ENCODE data around the gene CUL4B.

CUL4B gene

DNA sequence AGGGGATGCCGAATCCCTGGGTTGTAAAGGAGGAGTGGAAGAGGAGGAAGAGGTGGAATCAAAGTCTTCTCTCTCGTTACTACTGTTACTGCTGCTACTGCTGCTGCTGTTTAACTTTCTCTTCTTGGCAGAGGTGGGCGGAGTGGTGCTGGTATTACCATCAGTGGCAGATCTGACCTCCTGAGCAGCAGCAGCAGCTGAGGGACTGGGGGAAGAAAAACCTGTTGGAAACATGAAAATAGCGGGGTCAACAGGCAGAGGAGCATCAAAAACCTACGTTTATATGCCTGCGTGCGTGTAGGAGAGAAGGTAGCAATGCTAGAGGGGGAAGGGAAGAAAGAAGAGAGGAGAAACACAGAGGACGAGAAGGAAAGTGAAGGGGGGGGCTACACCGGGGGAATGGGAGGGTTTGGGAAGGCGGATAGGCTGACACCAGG lies 339 bp downstream of the CUL4B start:
- ChIA-PET CTCF (interaction anchor here (0.9 to 1.1 kb wide), 2 partner anchors 15 to 27 kb away, joined by 3 read pairs; no protein-coding TSS in a partner anchor), POLR2A (interaction anchor here (0.6 to 2.7 kb wide), 2 partner anchors 11 to 44 kb away, joined by 4 to 6 read pairs; partner anchors contain the start of gene MCTS1)
- Histone ChIP-seq H3K4me3 (ENCODE audit: control insufficient read depth in 1 of 7, extremely low read depth in 1 of 7, insufficient read depth in 4 of 7, low read depth in 2 of 7, low read length in 6 of 7) (peak overlapping the region; percentile 67 to 93 (median 75)), H3K36me3 (ENCODE audit: control insufficient read depth in 4 of 4, insufficient read depth in 4 of 4, low read length in 3 of 4) (peaks cover 0 to 8% (median 1%) of the 10 kb centered on the region in 4 experiments), H3K9me3 (ENCODE audit: control extremely low read depth in 1 of 5, control insufficient read depth in 4 of 5, insufficient read depth in 2 of 5, low read depth in 1 of 5, low read length in 4 of 5) (no peaks in the 10 kb centered on the region), H3K27me3 (replicated peaks in 2 of 5; ENCODE audit: control insufficient read depth in 4 of 5, insufficient read depth in 5 of 5, low read length in 4 of 5) (peaks cover 0 to 11% (median 0%) of the 10 kb centered on the region in 5 experiments), H3K27ac (ENCODE audit: insufficient read depth in 1 of 2, low read depth in 1 of 2, low read length in 2 of 2, poor library complexity in 1 of 2, severe bottlenecking in 2 of 2) (peak overlapping the region; percentile 68 to 89), H3K4me1 (ENCODE audit: control extremely low read depth in 1 of 4, control insufficient read depth in 4 of 4, insufficient read depth in 4 of 4, low read length in 3 of 4) (peaks cover 11 to 22% (median 16%) of the 10 kb centered on the region in 4 experiments)
- WGBS (ENCODE audit: insufficient coverage): 29% methylated on average over 6 of the region's 10 CpGs
- peak; percentile 25 to 60 (median 42) for DNase-seq

DNA sequence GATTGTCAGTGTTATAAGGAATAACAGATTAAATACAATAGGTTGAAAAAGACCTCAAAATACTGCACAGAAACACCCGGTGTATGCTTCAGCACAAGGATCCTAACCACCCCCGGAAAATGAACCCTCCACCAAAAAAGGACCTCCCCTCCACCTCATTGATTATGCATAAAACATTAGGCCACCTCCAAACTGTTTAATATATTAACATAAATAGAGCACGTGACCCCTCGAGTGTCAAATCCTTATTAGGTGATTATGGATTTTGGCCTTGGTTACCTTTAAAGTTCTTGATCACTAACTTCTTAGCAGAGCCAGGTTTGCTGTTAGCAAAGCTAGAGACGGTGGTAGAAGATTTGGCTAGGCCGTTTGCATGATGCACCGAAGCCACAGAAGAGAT lies 958 bp downstream of the CUL4B start:
- no peak for DNase-seq
- peak overlapping the region; percentile 68 to 89 for H3K27ac ChIP-seq (ENCODE audit: insufficient read depth in 1 of 2, low read depth in 1 of 2, low read length in 2 of 2, poor library complexity in 1 of 2, severe bottlenecking in 2 of 2)
- peaks cover 0 to 11% (median 0%) of the 10 kb centered on the region in 5 experiments for H3K27me3 ChIP-seq (replicated peaks in 2 of 5; ENCODE audit: control insufficient read depth in 4 of 5, insufficient read depth in 5 of 5, low read length in 4 of 5)
- peaks cover 0 to 9% (median 1%) of the 10 kb centered on the region in 4 experiments for H3K36me3 ChIP-seq (ENCODE audit: control insufficient read depth in 4 of 4, insufficient read depth in 4 of 4, low read length in 3 of 4)
- no peaks in the 10 kb centered on the region for H3K9me3 ChIP-seq (ENCODE audit: control extremely low read depth in 1 of 5, control insufficient read depth in 4 of 5, insufficient read depth in 2 of 5, low read depth in 1 of 5, low read length in 4 of 5)
- peak overlapping the region in 6 of 7 experiments; percentile 67 to 93 (median 76) for H3K4me3 ChIP-seq (ENCODE audit: control insufficient read depth in 1 of 7, extremely low read depth in 1 of 7, insufficient read depth in 4 of 7, low read depth in 2 of 7, low read length in 6 of 7)
- WGBS (ENCODE audit: insufficient coverage): no CpG with 5 or more reads among the region's 7 CpGs
- CTCF ChIA-PET: interaction anchor here (0.9 to 1.1 kb wide), 2 partner anchors 15 to 27 kb away, joined by 3 read pairs; no protein-coding TSS in a partner anchor
- POLR2A ChIA-PET: interaction anchor here (2.7 kb wide), 1 partner anchor 44 kb away, joined by 6 read pairs; the partner anchor contains the start of gene MCTS1
- H3K4me1 ChIP-seq (ENCODE audit: control extremely low read depth in 1 of 4, control insufficient read depth in 4 of 4, insufficient read depth in 4 of 4, low read length in 3 of 4): peaks cover 11 to 22% (median 16%) of the 10 kb centered on the region in 4 experiments

DNA sequence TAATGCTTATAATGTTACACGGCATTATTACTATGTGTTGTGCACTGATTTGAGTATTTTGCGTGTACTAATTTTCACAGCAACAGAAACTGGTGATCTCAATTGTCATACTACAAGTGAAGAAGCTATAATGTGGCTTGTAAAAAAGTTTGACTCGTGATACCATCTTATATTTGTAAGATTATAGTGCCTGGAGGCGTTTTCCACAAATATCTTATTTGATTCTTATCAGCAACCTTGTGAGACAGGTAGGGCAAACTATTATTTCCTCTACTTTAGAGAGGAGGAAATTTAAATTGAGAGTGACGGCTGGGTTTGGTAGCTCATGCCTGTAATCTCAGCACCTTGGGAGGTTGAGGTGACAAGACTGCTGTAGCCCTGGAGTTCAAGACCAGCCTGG lies 4.5 kb downstream of the CUL4B start:
- Histone ChIP-seq H3K27me3 (replicated peaks in 2 of 5; ENCODE audit: control insufficient read depth in 4 of 5, insufficient read depth in 5 of 5, low read length in 4 of 5) (peaks cover 0 to 11% (median 0%) of the 10 kb centered on the region in 5 experiments), H3K4me3 (ENCODE audit: control insufficient read depth in 1 of 7, extremely low read depth in 1 of 7, insufficient read depth in 4 of 7, low read depth in 2 of 7, low read length in 6 of 7) (no peak overlapping the region), H3K27ac (ENCODE audit: insufficient read depth in 1 of 2, low read depth in 1 of 2, low read length in 2 of 2, poor library complexity in 1 of 2, severe bottlenecking in 2 of 2) (no peak overlapping the region), H3K4me1 (ENCODE audit: control extremely low read depth in 1 of 4, control insufficient read depth in 4 of 4, insufficient read depth in 4 of 4, low read length in 3 of 4) (peaks cover 0 to 12% (median 9%) of the 10 kb centered on the region in 4 experiments), H3K9me3 (ENCODE audit: control extremely low read depth in 1 of 5, control insufficient read depth in 4 of 5, insufficient read depth in 2 of 5, low read depth in 1 of 5, low read length in 4 of 5) (no peaks in the 10 kb centered on the region), H3K36me3 (ENCODE audit: control insufficient read depth in 4 of 4, insufficient read depth in 4 of 4, low read length in 3 of 4) (peaks cover 0 to 13% (median 1%) of the 10 kb centered on the region in 4 experiments)
- DNase-seq: no peak
- ChIA-PET POLR2A (no interaction called here), CTCF (no interaction called here)
- WGBS (ENCODE audit: insufficient coverage): no CpG with 5 or more reads among the region's 5 CpGs

DNA sequence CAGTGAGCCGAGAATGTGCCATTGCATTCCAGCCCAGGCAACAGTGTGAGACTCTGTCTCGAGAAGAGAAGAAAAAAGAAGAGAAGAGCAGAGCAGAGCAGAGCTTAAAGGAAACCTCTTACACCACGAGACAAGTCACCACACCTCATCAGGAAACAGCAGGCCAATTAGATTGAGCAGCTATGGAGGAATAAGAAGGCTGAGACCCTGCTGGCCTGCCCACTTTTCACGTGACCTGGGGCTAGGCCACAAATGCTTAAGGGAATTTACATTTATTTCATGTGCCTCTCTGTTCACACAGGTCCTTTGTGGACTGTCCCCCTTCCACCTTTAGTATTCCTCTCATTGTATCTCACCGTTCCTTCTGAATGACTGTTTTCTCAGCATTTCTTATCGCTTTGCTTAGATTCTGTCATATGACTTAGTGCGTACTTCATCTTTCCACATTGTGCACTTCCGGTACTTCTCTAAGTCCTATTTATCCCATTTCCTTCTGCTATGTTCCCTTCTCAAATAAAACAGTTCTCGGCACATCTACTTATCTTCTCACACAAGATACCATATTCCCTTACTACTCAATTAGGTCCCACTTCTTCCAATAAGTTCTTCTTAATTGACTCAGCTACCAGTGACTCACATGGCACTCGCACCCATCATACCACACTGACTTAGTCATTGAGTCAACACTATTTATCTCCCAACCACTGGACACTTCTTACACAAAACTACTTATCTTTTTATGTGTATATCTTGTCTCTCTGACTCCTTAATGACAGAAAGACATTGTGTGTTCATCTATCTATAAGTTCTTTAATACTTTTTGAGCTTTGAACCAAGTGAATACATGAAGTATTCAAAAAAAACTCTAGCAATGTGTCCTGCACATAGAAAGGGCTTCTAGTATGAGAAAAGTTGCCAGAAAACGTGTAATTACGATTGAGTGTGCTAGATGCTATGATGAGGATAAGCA lies 11.0 kb downstream of the CUL4B start:
- Histone ChIP-seq H3K27me3 (replicated peaks in 2 of 5; ENCODE audit: control insufficient read depth in 4 of 5, insufficient read depth in 5 of 5, low read length in 4 of 5) (peaks cover 0 to 2% (median 0%) of the 10 kb centered on the region in 5 experiments), H3K4me3 (ENCODE audit: control insufficient read depth in 1 of 7, extremely low read depth in 1 of 7, insufficient read depth in 4 of 7, low read depth in 2 of 7, low read length in 6 of 7) (no peak overlapping the region), H3K4me1 (ENCODE audit: control extremely low read depth in 1 of 4, control insufficient read depth in 4 of 4, insufficient read depth in 4 of 4, low read length in 3 of 4) (peaks cover 0 to 2% (median 0%) of the 10 kb centered on the region in 4 experiments), H3K36me3 (ENCODE audit: control insufficient read depth in 4 of 4, insufficient read depth in 4 of 4, low read length in 3 of 4) (peaks cover 0 to 20% (median 2%) of the 10 kb centered on the region in 4 experiments), H3K27ac (ENCODE audit: insufficient read depth in 1 of 2, low read depth in 1 of 2, low read length in 2 of 2, poor library complexity in 1 of 2, severe bottlenecking in 2 of 2) (peak overlapping the region in 1 of 2 experiments; percentile 65), H3K9me3 (ENCODE audit: control extremely low read depth in 1 of 5, control insufficient read depth in 4 of 5, insufficient read depth in 2 of 5, low read depth in 1 of 5, low read length in 4 of 5) (no peaks in the 10 kb centered on the region)
- ChIA-PET CTCF (no interaction called here), POLR2A (interaction anchor here (0.5 kb wide), 1 partner anchor 11 kb away, joined by 4 read pairs; no protein-coding TSS in a partner anchor)
- DNase-seq: peak in 2 of 3 donors; percentile 50 to 63
- 69% methylated on average over 10 of the region's 12 CpGs for WGBS (ENCODE audit: insufficient coverage)

DNA sequence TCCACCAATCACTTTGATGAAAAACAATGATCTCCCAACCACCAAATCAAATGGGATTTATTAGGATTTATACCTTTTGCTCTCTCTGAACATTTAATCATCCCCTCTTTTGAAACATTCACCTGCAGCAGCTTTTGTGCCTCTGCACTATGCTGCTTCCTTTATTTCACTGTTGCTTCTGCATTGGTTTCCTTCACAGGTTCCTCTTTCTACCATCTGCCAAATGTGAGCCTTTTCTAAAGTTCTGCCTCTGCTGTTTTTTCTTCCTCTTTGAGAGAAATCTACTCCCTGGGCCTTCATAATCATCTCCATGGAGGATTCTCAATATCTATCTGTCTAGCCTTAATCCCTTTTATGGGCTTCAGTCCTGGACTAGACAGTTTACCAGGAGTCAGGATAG lies 24.7 kb downstream of the CUL4B start:
- Histone ChIP-seq H3K27ac (ENCODE audit: insufficient read depth in 1 of 2, low read depth in 1 of 2, low read length in 2 of 2, poor library complexity in 1 of 2, severe bottlenecking in 2 of 2) (no peak overlapping the region), H3K36me3 (ENCODE audit: control insufficient read depth in 4 of 4, insufficient read depth in 4 of 4, low read length in 3 of 4) (peaks cover 6 to 43% (median 17%) of the 10 kb centered on the region in 4 experiments), H3K9me3 (ENCODE audit: control extremely low read depth in 1 of 5, control insufficient read depth in 4 of 5, insufficient read depth in 2 of 5, low read depth in 1 of 5, low read length in 4 of 5) (no peaks in the 10 kb centered on the region), H3K4me1 (ENCODE audit: control extremely low read depth in 1 of 4, control insufficient read depth in 4 of 4, insufficient read depth in 4 of 4, low read length in 3 of 4) (peaks cover 0 to 18% (median 3%) of the 10 kb centered on the region in 4 experiments), H3K4me3 (ENCODE audit: control insufficient read depth in 1 of 7, extremely low read depth in 1 of 7, insufficient read depth in 4 of 7, low read depth in 2 of 7, low read length in 6 of 7) (no peak overlapping the region), H3K27me3 (replicated peaks in 2 of 5; ENCODE audit: control insufficient read depth in 4 of 5, insufficient read depth in 5 of 5, low read length in 4 of 5) (no peaks in the 10 kb centered on the region)
- ChIA-PET CTCF (no interaction called here), POLR2A (no interaction called here)
- DNase-seq: peak; percentile 29 to 82 (median 76)

DNA sequence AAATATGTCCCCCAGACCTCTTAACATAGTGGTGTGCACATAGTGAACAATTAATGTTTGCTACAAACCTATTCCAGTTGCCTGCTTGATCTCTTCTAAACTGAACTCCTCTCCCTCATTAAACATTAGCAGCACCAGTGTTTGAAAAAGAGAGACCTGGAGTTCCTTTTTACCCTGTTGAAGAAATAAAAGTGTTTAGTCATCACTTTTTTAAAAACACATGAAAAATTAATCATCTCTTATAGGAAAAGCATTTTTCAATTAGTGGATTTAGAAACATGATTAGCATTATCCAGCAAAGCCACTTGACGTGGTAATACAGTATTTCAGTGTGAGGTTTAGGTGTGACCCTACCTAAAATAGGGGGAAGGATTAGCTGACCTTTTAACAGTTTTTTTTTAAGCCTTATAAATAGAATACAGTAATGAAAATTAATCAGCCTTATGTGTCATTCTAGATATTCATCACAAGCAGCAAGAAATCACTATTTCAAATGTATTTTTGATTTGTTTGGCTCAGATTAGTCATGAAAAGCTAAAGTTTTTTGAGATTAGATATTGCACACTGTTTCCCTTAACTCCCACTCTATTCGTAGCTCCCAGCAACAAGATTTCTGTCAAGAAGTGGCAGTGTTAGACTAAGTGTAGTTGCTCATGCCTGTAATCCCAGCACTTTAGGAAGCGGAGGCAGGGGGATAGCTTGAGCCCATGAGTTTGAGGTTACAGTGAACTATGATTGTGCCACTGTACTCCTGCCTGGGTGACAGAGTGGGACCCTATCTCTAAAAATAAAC lies 26.2 kb downstream of the CUL4B start:
- no peaks in the 10 kb centered on the region for H3K27me3 ChIP-seq (replicated peaks in 2 of 5; ENCODE audit: control insufficient read depth in 4 of 5, insufficient read depth in 5 of 5, low read length in 4 of 5)
- CTCF ChIA-PET: no interaction called here
- POLR2A ChIA-PET: no interaction called here
- DNase-seq: no peak
- H3K27ac ChIP-seq (ENCODE audit: insufficient read depth in 1 of 2, low read depth in 1 of 2, low read length in 2 of 2, poor library complexity in 1 of 2, severe bottlenecking in 2 of 2): no peak overlapping the region
- H3K4me3 ChIP-seq (ENCODE audit: control insufficient read depth in 1 of 7, extremely low read depth in 1 of 7, insufficient read depth in 4 of 7, low read depth in 2 of 7, low read length in 6 of 7): no peak overlapping the region
- H3K9me3 ChIP-seq (ENCODE audit: control extremely low read depth in 1 of 5, control insufficient read depth in 4 of 5, insufficient read depth in 2 of 5, low read depth in 1 of 5, low read length in 4 of 5): no peaks in the 10 kb centered on the region
- WGBS (ENCODE audit: insufficient coverage): no CpG with 5 or more reads among the region's 3 CpGs
- H3K4me1 ChIP-seq (ENCODE audit: control extremely low read depth in 1 of 4, control insufficient read depth in 4 of 4, insufficient read depth in 4 of 4, low read length in 3 of 4): peaks cover 0 to 18% (median 3%) of the 10 kb centered on the region in 4 experiments
- H3K36me3 ChIP-seq (ENCODE audit: control insufficient read depth in 4 of 4, insufficient read depth in 4 of 4, low read length in 3 of 4): peaks cover 6 to 41% (median 10%) of the 10 kb centered on the region in 4 experiments

Data from common myeloid progenitor, CD34-positive (primary cell).